CD4-positive, CD25-positive, alpha-beta regulatory T cell (primary cell): ENCODE results near the gene CFTR. TPM values are rescaled to one million over a fixed set of nuclear protein-coding genes. Genes with fewer than 3 reads are reported as not detected.
"Not testable (repeated sequence)": the region's sequence is repeated elsewhere in the genome, so short reads cannot be mapped to it uniquely, and the experiment has no call there.

Experiments used
- ATAC-seq, 2 donors: fragments of 150-1000 bp; cut with Tn5 transposase; one replicate each; pipeline ENCODE4 v1.10.0; 2021; ENCODE audit warnings: low read depth in 2 of 2, moderate number of reproducible peaks in 2 of 2, moderate library complexity in 1 of 2
- DNase-seq, 3 donors: peaks; one replicate each; pipeline versions ENCODE4 v3.0.0 to v3.0.0-alpha.2; 2012 to 2022; ENCODE audit warnings: mixed read lengths in 1 of 3
- H3K27ac ChIP-seq: one replicate; pipeline ENCODE4 v1.7.0; 2013; ENCODE audit warnings: mild to moderate bottlenecking, low read length; ENCODE audit not compliant: insufficient read depth, poor library complexity, severe bottlenecking
- H3K27me3 ChIP-seq: one replicate; pipeline ENCODE4 v1.7.0; 2013; ENCODE audit warnings: low read length; ENCODE audit not compliant: control insufficient read depth, insufficient read depth
- H3K36me3 ChIP-seq: one replicate; pipeline ENCODE4 v1.7.0; 2013; ENCODE audit warnings: mild to moderate bottlenecking, low read length, moderate library complexity; ENCODE audit not compliant: control insufficient read depth, insufficient read depth
- H3K4me1 ChIP-seq: 2 replicates; pipeline ENCODE4 v1.7.0; 2013; ENCODE audit warnings: mild to moderate bottlenecking, low read length; ENCODE audit not compliant: insufficient read depth, control insufficient read depth, poor library complexity, severe bottlenecking
- H3K4me3 ChIP-seq: one replicate; pipeline ENCODE4 v1.7.0; 2013; ENCODE audit warnings: low read depth, mild to moderate bottlenecking, low read length, moderate library complexity
- H3K9me3 ChIP-seq, 2 experiments: 1 replicate in 1 of 2; 2 replicates in 1 of 2; pipeline ENCODE4 v1.7.0; 2013; ENCODE audit warnings: low read length in 2 of 2, mild to moderate bottlenecking in 1 of 2, moderate library complexity in 1 of 2; ENCODE audit not compliant: control insufficient read depth in 2 of 2
- H3K27ac Mint-ChIP-seq, 3 donors: one replicate each; pipeline ENCODE4 v1.8.0; 2020 to 2022; ENCODE audit warnings: mild to moderate bottlenecking in 3 of 3, mixed read lengths in 3 of 3, moderate library complexity in 2 of 3
- H3K27me3 Mint-ChIP-seq: one replicate; pipeline ENCODE4 v1.8.0; 2022; ENCODE audit warnings: mild to moderate bottlenecking, mixed read lengths
- H3K36me3 Mint-ChIP-seq: one replicate; pipeline ENCODE4 v1.8.0; 2020; ENCODE audit warnings: mixed read lengths
- H3K4me1 Mint-ChIP-seq, 4 donors: one replicate each; pipeline ENCODE4 v1.8.0; 2020 to 2022; ENCODE audit warnings: mixed read lengths in 4 of 4, mild to moderate bottlenecking in 1 of 4
- H3K4me3 Mint-ChIP-seq, 4 donors: one replicate each; pipeline ENCODE4 v1.8.0; 2020 to 2022; ENCODE audit warnings: mild to moderate bottlenecking in 4 of 4, mixed read lengths in 4 of 4, moderate library complexity in 3 of 4
- H3K9me3 Mint-ChIP-seq, 7 donors: one replicate each; pipeline ENCODE4 v1.8.0; 2020 to 2022; ENCODE audit warnings: mixed read lengths in 7 of 7, mild to moderate bottlenecking in 3 of 7, moderate library complexity in 2 of 7
- polyA plus RNA-seq, 4 donors: library from polyadenylated mRNA; unstranded; fragments of 300-500 nt; fragmentation: Illumina TruSeq; gene quantifications; one replicate each; pipeline ENCODE4 v1.2.3, GENCODE V29; 2021
- total RNA-seq: library from RNA; stranded (reverse); gene quantifications from one replicate; pipeline ENCODE4 v1.2.3, GENCODE V29; 2022

CFTR gene
- total and polyA plus RNA-seq, 5 donors from 2014 or later, result not detected

DNA sequence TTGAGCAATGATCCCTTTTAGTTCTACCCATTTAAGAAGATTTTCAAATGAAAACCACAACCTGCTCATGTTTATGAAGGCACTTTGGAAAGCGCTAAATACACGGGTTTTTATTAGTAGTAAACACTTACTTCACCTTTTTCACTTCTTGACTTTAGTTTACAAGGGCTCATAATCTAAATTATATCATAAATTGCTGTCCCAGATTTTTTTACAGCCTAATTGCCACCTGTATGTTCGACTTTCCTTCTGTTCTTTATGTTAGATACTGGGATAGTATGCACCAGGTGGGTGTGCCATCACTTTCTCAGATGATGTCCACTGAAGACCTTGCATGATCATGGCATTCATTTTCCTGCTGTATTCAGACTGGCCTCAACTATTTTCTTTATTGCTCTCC, 22.5 kb downstream of the CFTR start:
- no peak overlapping the region for H3K4me3 ChIP-seq
- H3K27ac ChIP-seq, result no peak overlapping the region
- H3K4me3 Mint-ChIP-seq, result no peak overlapping the region
- H3K9me3 ChIP-seq, result no peaks in the 10 kb centered on the region
- H3K4me1 ChIP-seq, result no peaks in the 10 kb centered on the region
- H3K9me3 Mint-ChIP-seq, result peaks cover 0 to 4% (median 1%) of the 10 kb centered on the region in 7 donors
- DNase-seq (no peak), ATAC-seq (no peak)
- no peaks in the 10 kb centered on the region for H3K27me3 Mint-ChIP-seq
- no peaks in the 10 kb centered on the region for H3K27me3 ChIP-seq
- no peaks in the 10 kb centered on the region for H3K36me3 Mint-ChIP-seq
- H3K36me3 ChIP-seq, result no peaks in the 10 kb centered on the region
- H3K27ac Mint-ChIP-seq, result no peak overlapping the region
- H3K4me1 Mint-ChIP-seq, result no peaks in the 10 kb centered on the region

DNA sequence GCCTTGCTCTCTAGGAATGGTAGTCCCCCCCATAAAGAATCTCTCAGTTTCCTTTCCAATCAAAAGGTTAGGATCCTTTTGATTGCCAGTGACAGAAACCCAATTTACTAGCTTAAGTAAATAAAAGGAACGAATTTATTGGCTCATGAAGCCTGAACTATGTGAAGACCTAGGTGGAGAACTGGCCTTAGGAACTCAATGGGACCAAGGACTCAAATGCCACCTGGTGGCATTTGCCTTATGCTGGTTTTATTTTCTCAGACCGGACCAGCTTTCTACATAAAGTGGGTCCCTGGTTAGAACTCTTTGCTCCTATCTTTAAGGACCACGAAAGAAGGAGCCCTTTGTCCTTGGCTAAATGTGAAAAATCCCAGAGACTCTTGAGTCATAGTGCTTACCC, 25.4 kb downstream of the CFTR start:
- Histone ChIP-seq H3K27me3 (no peaks in the 10 kb centered on the region), H3K27ac (no peak overlapping the region), H3K4me3 (no peak overlapping the region), H3K36me3 (no peaks in the 10 kb centered on the region), H3K9me3 (no peaks in the 10 kb centered on the region), H3K4me1 (no peaks in the 10 kb centered on the region)
- Mint-ChIP-seq H3K27ac (no peak overlapping the region), H3K27me3 (no peaks in the 10 kb centered on the region), H3K36me3 (no peaks in the 10 kb centered on the region), H3K4me1 (no peaks in the 10 kb centered on the region), H3K9me3 (peaks cover 0 to 5% (median 0%) of the 10 kb centered on the region in 7 donors), H3K4me3 (no peak overlapping the region)
- DNase-seq (no peak), ATAC-seq (no peak)

DNA sequence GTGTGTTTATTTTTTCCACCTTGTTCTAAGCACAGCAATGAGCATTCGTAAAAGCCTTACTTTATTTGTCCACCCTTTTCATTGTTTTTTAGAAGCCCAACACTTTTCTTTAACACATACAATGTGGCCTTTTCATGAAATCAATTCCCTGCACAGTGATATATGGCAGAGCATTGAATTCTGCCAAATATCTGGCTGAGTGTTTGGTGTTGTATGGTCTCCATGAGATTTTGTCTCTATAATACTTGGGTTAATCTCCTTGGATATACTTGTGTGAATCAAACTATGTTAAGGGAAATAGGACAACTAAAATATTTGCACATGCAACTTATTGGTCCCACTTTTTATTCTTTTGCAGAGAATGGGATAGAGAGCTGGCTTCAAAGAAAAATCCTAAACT, 28.9 kb downstream of the CFTR start:
- no peak overlapping the region for H3K4me3 ChIP-seq
- H3K4me1 Mint-ChIP-seq, result no peaks in the 10 kb centered on the region
- H3K9me3 Mint-ChIP-seq, result peaks cover 0 to 8% (median 2%) of the 10 kb centered on the region in 7 donors

DNA sequence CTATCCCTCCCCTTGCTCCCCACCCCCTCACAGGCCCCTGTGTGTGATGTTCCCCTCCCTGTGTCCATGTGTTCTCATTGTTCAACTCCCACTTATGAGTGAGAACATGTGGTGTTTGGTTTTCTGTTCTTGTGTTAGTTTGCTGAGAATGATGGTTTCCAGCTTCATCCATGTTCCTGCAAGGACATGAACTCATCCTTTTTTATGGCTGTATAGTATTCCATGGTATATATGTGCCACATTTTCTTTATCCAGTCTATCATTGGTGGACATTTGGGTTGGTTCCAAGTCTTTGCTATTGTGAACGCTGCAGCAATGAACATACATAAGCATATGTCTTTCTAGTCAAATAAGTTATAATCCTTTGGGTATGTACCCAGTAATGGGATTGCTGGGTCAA, 37.4 kb downstream of the CFTR start:
- H3K27me3 ChIP-seq, ATAC-seq, H3K36me3 Mint-ChIP-seq, H3K4me1 ChIP-seq, H3K27ac ChIP-seq, H3K9me3 Mint-ChIP-seq, H3K36me3 ChIP-seq, H3K4me3 Mint-ChIP-seq, DNase-seq, H3K27me3 Mint-ChIP-seq, H3K4me3 ChIP-seq, H3K27ac Mint-ChIP-seq, H3K4me1 Mint-ChIP-seq, H3K9me3 ChIP-seq: not testable (repeated sequence)

More for the DNA sequence above, 28.9 kb downstream of the CFTR start:
- no peak for ATAC-seq
- Histone ChIP-seq H3K27ac (no peak overlapping the region), H3K36me3 (no peaks in the 10 kb centered on the region), H3K27me3 (no peaks in the 10 kb centered on the region), H3K9me3 (no peaks in the 10 kb centered on the region), H3K4me1 (no peaks in the 10 kb centered on the region)
- Mint-ChIP-seq H3K36me3 (no peaks in the 10 kb centered on the region), H3K27me3 (no peaks in the 10 kb centered on the region), H3K27ac (no peak overlapping the region), H3K4me3 (no peak overlapping the region)
- DNase-seq, result no peak

DNA sequence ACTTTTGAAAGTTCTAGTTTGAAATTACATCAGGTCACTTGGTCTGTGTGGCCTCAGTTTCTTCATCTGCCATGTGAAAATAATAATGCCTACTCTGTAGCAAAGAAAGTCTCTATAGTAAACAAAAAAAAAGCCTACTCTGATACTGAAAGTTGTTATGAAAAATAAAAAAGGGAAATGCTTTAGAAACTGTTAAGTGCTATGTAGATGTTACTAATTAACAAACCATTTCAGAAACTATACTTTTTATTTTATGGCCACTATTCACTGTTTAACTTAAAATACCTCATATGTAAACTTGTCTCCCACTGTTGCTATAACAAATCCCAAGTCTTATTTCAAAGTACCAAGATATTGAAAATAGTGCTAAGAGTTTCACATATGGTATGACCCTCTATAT, 50.6 kb downstream of the CFTR start:
- Mint-ChIP-seq H3K4me3 (no peak overlapping the region), H3K36me3 (no peaks in the 10 kb centered on the region), H3K27ac (no peak overlapping the region), H3K4me1 (no peaks in the 10 kb centered on the region), H3K27me3 (no peaks in the 10 kb centered on the region), H3K9me3 (peaks cover 0 to 1% (median 0%) of the 10 kb centered on the region in 7 donors)
- ATAC-seq (no peak), DNase-seq (no peak)
- H3K9me3 ChIP-seq, result no peaks in the 10 kb centered on the region
- no peaks in the 10 kb centered on the region for H3K4me1 ChIP-seq
- H3K27me3 ChIP-seq, result no peaks in the 10 kb centered on the region
- H3K36me3 ChIP-seq, result no peaks in the 10 kb centered on the region
- no peak overlapping the region for H3K27ac ChIP-seq
- H3K4me3 ChIP-seq, result no peak overlapping the region

DNA sequence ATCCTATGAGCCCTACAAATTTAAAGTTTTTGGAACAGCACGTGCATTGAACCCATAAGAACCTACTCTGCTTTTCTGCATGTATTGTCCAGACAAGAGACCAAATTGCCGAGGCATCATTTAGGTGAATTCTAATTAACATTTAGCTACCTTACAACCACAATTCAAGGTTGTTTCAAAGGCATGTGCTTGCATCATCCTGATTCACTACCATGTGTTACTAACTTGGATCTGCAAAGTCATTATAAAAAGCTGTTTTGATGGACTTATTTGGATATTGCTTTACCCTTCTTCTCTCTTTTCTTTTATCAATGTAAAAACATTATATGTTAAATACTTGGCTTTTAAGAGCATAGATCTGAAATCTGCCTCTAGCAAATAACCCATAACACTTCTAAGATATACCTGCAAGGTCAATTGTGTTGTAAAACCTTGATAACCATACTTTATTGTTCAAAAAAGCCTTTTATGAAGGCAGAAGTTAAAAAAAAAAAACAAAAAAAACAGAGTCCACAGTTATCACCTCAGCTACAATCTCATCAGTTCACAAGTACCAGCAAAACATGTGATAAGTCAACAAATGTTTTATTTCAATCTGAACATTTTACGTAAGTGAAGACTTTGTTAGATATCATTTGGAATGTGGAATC, 51.9 kb downstream of the CFTR start:
- Mint-ChIP-seq H3K27ac (no peak overlapping the region), H3K36me3 (no peaks in the 10 kb centered on the region), H3K4me1 (no peaks in the 10 kb centered on the region), H3K9me3 (peaks cover 0 to 1% (median 0%) of the 10 kb centered on the region in 7 donors), H3K27me3 (no peaks in the 10 kb centered on the region), H3K4me3 (no peak overlapping the region)
- Histone ChIP-seq H3K36me3 (no peaks in the 10 kb centered on the region), H3K4me3 (no peak overlapping the region), H3K4me1 (no peaks in the 10 kb centered on the region), H3K27me3 (no peaks in the 10 kb centered on the region), H3K9me3 (no peaks in the 10 kb centered on the region), H3K27ac (no peak overlapping the region)
- DNase-seq (no peak), ATAC-seq (no peak)

DNA sequence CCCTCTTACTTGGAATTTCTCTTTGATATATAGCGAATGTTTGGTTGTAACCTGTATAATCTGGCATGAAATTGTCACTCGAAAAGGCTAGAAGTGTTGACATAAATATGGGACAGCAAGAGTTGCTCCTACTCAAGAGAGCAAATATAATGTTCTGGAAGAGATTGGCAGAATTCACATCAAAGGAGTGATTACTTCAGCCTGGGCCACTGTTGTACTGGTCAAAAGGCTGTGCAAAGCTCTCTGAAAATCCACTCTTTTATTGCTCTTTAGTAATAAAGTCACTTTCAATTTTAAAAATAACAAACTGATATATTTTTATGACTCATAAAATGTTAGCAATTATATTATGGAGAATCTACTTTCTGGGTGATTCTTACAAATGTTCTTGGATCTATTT, 58.2 kb downstream of the CFTR start:
- DNase-seq, result no peak
- Mint-ChIP-seq H3K9me3 (peaks cover 0 to 3% (median 0%) of the 10 kb centered on the region in 7 donors), H3K36me3 (no peaks in the 10 kb centered on the region), H3K4me3 (no peak overlapping the region), H3K27ac (no peak overlapping the region), H3K4me1 (no peaks in the 10 kb centered on the region), H3K27me3 (no peaks in the 10 kb centered on the region)
- no peak for ATAC-seq
- no peaks in the 10 kb centered on the region for H3K36me3 ChIP-seq
- H3K4me3 ChIP-seq, result no peak overlapping the region
- no peak overlapping the region for H3K27ac ChIP-seq
- H3K27me3 ChIP-seq, result no peaks in the 10 kb centered on the region
- H3K9me3 ChIP-seq, result no peaks in the 10 kb centered on the region
- H3K4me1 ChIP-seq, result no peaks in the 10 kb centered on the region

DNA sequence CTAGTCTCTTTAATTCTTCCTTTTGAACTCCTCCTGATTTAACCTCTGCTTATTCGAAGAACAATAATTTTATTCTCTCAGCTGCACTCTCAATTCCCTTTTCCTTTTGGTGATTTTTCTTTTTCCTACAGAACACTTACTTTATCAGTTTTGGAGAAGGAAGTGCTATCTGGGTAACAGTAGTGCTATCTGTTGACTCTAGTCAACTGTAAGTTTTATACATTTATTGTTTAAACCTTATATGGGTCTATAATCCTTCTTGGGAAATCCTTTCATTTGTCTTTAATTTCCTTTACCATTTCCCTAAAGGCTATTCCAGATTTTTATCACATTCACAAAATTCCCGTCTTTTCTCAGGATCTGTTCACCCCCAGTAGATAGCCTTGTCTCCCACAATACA, 64.2 kb downstream of the CFTR start:
- peaks cover 0 to 5% (median 0%) of the 10 kb centered on the region in 7 donors for H3K9me3 Mint-ChIP-seq
- no peaks in the 10 kb centered on the region for H3K27me3 Mint-ChIP-seq
- Histone ChIP-seq H3K27me3 (no peaks in the 10 kb centered on the region), H3K4me3 (no peak overlapping the region), H3K4me1 (no peaks in the 10 kb centered on the region), H3K9me3 (no peaks in the 10 kb centered on the region), H3K36me3 (no peaks in the 10 kb centered on the region), H3K27ac (no peak overlapping the region)
- no peaks in the 10 kb centered on the region for H3K36me3 Mint-ChIP-seq
- ATAC-seq (no peak), DNase-seq (no peak)
- H3K4me1 Mint-ChIP-seq, result no peaks in the 10 kb centered on the region
- no peak overlapping the region for H3K4me3 Mint-ChIP-seq
- H3K27ac Mint-ChIP-seq, result no peak overlapping the region
